Left cardiac atrium (tissue), 4 donors: ENCODE measurements around the gene JDP2. TPM values are rescaled to one million over a fixed set of nuclear protein-coding genes. Genes with fewer than 3 reads are reported as not detected.

Experiments
- ATAC-seq, 2 donors: fragments of 200-7000 bp; cut with Tn5 transposase; one replicate each; pipeline ENCODE4 v1.9.1; 2020; ENCODE audit warnings: mild to moderate bottlenecking in 2 of 2, moderate library complexity in 2 of 2
- DNase-seq: peaks from one replicate; pipeline ENCODE4 v3.0.0-alpha.2; 2020
- intact Hi-C, 2 donors: fragments of 100-400 bp; cut with DNase I; formaldehyde crosslinking; loops; one replicate each; pipeline versions ENCODE4 v1.14.1 to v1.15.1; 2022 to 2023
- total RNA-seq, 2 donors: library from RNA; stranded (reverse); fragmentation: NEBNext Ultra II Directional; extraction: Animal tissue kit (Norgen Biotek cat#: 25700); gene quantifications; one replicate each; pipeline ENCODE4 v1.2.1, GENCODE V29; 2021
- donor health status: DM: no; HTN: yes; CAD: no.
- donor health status: DM: no; HTN: yes; CAD: no; lungs with severe emphysema.
- donor health status: DM: yes; HTN: yes; CAD: no.
- donor health status: Dilated cardiomyopathy.

The JDP2 gene
- total RNA-seq, 2 donors from 2014 or later = 30.5 to 32.7 TPM

DNA sequence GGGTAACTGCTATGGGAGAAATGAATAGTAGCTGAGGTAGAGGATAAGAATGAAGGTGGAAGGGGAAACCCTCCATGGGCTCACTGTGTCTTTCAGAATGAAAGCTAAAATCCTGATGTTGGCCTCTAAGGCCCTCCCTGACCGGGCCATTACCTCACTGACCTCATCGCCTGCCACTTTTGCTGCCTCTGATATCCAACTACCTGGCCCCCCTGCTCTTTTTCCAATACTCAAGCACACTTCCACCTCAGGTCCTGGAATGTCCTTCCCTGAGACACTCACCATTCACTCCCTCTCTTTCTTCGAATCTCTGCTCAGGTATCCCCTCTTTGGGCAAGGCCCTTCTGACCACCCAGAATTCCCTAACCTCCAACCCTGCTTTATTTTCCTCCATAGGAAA, 93.0 kb downstream of the JDP2 start:
- DNase-seq (no peak), ATAC-seq (no peak)
- intact Hi-C loops = no loop called here

DNA sequence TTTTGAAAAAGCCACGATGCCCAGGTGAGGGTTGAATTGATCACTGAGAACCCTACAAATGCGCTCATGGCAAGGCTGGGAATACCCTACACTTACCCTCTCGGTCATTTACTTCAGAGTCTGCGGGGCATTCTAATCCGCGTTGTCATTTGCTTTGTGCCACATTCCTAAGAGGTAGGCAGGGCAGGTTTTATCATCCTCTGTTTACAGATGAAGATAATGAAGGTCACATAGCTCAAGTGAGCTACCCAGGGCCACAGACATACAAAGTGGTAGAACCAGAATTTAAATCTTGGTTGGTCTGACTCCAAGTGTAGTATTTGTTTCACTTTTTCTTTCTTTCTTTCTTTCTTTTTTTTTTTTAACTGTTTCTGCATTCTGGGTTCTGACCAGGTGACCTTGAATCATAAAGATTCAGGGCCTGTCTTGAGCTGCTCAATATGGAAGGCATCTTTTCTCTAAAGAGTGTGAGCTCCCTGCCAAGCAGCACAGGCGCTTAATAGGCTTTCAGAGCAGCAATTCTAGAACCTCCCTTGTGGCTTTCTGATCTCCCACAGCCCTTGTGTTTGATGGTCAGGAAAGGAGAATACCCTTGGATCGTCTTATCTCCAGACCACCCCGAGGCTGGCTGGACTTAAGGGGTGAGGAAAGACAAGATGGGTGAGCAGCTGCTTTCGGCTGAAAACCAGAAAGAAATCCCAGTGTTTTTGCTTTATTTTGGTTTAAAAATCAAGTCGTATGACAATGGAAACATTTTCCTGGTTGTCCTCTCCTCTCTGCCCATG, 93.8 kb downstream of the JDP2 start:
- intact Hi-C loops = no loop called here
- DNase-seq = no peak
- no peak for ATAC-seq

DNA sequence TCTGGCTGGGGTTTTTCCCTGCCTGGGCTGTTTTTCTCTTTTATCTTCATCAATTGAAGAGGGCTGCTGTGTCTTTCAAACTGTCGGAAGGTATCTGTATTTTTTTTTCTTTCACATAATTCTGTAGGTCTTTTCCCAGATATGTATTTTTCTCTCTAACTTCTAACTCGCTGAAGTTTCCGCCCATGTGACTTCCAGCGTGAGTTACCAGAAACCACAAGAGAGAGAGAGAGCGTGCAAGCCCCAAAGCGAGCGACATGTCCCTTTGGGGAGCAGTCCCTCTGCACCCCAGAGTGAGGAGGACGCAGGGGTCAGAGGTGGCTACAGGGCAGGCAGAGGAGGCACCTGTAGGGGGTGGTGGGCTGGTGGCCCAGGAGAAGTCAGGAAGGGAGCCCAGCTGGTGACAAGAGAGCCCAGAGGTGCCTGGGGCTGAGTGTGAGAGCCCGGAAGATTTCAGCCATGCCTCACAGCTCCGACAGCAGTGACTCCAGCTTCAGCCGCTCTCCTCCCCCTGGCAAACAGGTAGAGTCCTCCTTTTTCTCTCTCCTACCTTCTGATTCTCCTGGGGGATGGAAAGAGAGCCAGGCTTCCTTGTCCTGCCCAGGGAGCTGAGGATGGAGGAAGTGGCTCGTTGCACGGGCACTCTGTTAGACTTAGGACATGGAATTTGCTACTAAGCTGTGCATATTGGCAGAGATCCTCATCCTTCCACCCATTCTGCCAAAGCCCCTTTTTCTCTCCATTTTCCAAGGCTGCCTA, 94.6 kb downstream of the JDP2 start, which contains the start of gene BATF:
BATF (plus strand) TSS at position 246 of the 759 bp plus-strand sequence; CDS start at position 460, 214 bp downstream.
- ATAC-seq = peak; percentile 36 to 49
- intact Hi-C loops = no loop called here
- DNase-seq = no peak

DNA sequence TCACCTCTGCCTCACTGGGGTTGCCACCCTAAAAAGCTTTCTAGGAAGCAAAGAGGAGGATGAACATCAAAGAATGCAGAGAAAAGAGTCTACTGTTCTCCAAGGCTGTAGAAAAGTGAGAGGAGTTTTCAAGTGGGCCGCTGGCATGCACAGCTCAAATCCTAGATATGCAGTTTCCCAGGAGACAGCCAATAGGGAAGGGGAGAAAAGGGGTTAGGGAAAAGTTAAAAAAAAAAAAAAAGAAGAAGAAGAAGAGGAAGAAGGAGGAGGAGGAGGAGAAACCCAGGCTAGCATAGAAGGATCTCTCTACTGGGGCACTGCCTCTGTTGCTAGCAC, 95.1 kb downstream of the JDP2 start:
- ATAC-seq = no peak
- intact Hi-C loops = no loop called here
- DNase-seq = no peak

Other genes starting within 250 kb of the JDP2 start
- 100 to 1,000 TPM in 1 of 2 donors, 10 to 100 TPM in 1; 69.4 to 160 TPM for gene FOS, start 149.2 kb upstream of the JDP2 start, total RNA-seq
- gene BATF, start 94.4 kb downstream of the JDP2 start, total RNA-seq = 1 to 10 TPM; 1.8 to 2.3 TPM
- 1 to 10 TPM; 1.8 TPM for gene FLVCR2, start 150.6 kb downstream of the JDP2 start, total RNA-seq
- 1 to 10 TPM; 8.8 to 9.0 TPM for gene ERG28, start 232.9 kb downstream of the JDP2 start, total RNA-seq
- gene TTLL5, start 233.2 kb downstream of the JDP2 start, total RNA-seq = 10 to 100 TPM; 18.1 to 21.1 TPM